HepG2 (cell line): ENCODE results near the gene FAM114A1. TPM values are rescaled to one million over a fixed set of nuclear protein-coding genes. Genes with fewer than 3 reads are reported as not detected.
A peak's percentile ranks its signal among the peaks of the same experiment; 100 is the strongest.

Experiments
- AHR ChIP-seq: IDR thresholded peaks from 2 replicates; pipeline ENCODE4 v1.6.1; 2018; ENCODE audit warnings: missing genetic modification reagents, missing compliant biosample characterization
- CCAR2 ChIP-seq: fragments of 200-400 bp; formaldehyde crosslinking; optimal IDR thresholded peaks from 2 replicates; pipeline ENCODE3; 2018; ENCODE audit warnings: low read depth, mild to moderate bottlenecking, low read length, moderate library complexity
- CEBPG ChIP-seq: IDR thresholded peaks from 2 replicates; pipeline ENCODE4 v1.6.1; 2016
- ESRRA ChIP-seq: sonication (generic); formaldehyde crosslinking; IDR thresholded peaks from 2 replicates; pipeline ENCODE4 v1.5.1; 2020; ENCODE audit warnings: mild to moderate bottlenecking, low read depth, missing genetic modification reagents
- FOXA1 ChIP-seq, 2 experiments: fragments of 450-650 bp in 1 of 2; sonication (generic) in 1 of 2; formaldehyde crosslinking in 1 of 2; IDR thresholded peaks; 2 replicates each; pipeline versions ENCODE4 v1.4.0 to v1.6.1; 2016 to 2020; ENCODE audit warnings: missing genetic modification reagents in 1 of 2
- FOXC1 ChIP-seq: sonication (generic); formaldehyde crosslinking; IDR thresholded peaks from 2 replicates; pipeline ENCODE4 v1.8.0; 2022; ENCODE audit warnings: mild to moderate bottlenecking, missing genetic modification reagents, borderline replicate concordance
- GATAD2A ChIP-seq: IDR thresholded peaks from 2 replicates; pipeline ENCODE4 v1.6.1; 2016
- GMEB1 ChIP-seq: sonication (generic); formaldehyde crosslinking; IDR thresholded peaks from 2 replicates; pipeline ENCODE4 v1.5.1; 2020; ENCODE audit warnings: missing genetic modification reagents, mild to moderate bottlenecking, borderline replicate concordance
- HINFP ChIP-seq: sonication (generic); formaldehyde crosslinking; IDR thresholded peaks from 2 replicates; pipeline ENCODE4 v1.4.0; 2020; ENCODE audit warnings: low read depth, mild to moderate bottlenecking, missing genetic modification reagents
- PBX3 ChIP-seq: sonication (generic); formaldehyde crosslinking; IDR thresholded peaks from 2 replicates; pipeline ENCODE4 v1.8.1; 2023; ENCODE audit warnings: missing genetic modification reagents, inconsistent platforms, borderline replicate concordance
- RARA ChIP-seq: IDR thresholded peaks from 2 replicates; pipeline ENCODE4 v1.6.1; 2016; ENCODE audit warnings: missing genetic modification reagents, missing compliant biosample characterization
- SIX4 ChIP-seq: sonication (generic); formaldehyde crosslinking; IDR thresholded peaks from 2 replicates; pipeline ENCODE4 v1.4.0; 2020; ENCODE audit warnings: missing genetic modification reagents
- SMAD1 ChIP-seq: sonication (generic); formaldehyde crosslinking; IDR thresholded peaks from 2 replicates; pipeline ENCODE4 v1.4.0; 2020; ENCODE audit warnings: missing genetic modification reagents, low read depth, mild to moderate bottlenecking, borderline replicate concordance
- YEATS4 ChIP-seq: sonication (generic); formaldehyde crosslinking; IDR thresholded peaks from 2 replicates; pipeline ENCODE4 v1.4.0; 2020; ENCODE audit warnings: missing genetic modification reagents, borderline replicate concordance
- ZBTB20 ChIP-seq: sonication (generic); formaldehyde crosslinking; IDR thresholded peaks from 2 replicates; pipeline ENCODE4 v1.8.1; 2023; ENCODE audit warnings: missing genetic modification reagents, low read depth, mild to moderate bottlenecking, borderline replicate concordance
- ZBTB3 ChIP-seq: sonication (generic); formaldehyde crosslinking; IDR thresholded peaks from 2 replicates; pipeline ENCODE4 v1.4.0; 2020; ENCODE audit warnings: low read depth, mild to moderate bottlenecking, moderate library complexity, missing genetic modification reagents, borderline replicate concordance
- ZBTB43 ChIP-seq: sonication (generic); formaldehyde crosslinking; conservative IDR thresholded peaks from 2 replicates; pipeline ENCODE4 v1.4.0; 2020; ENCODE audit warnings: missing genetic modification reagents
- ZBTB7B ChIP-seq: sonication (generic); formaldehyde crosslinking; IDR thresholded peaks from 2 replicates; pipeline ENCODE4 v1.4.0; 2020; ENCODE audit warnings: missing genetic modification reagents
- ZFP1 ChIP-seq: IDR thresholded peaks from 2 replicates; pipeline ENCODE4 v1.6.1; 2016
- ZFP62 ChIP-seq: sonication (generic); formaldehyde crosslinking; IDR thresholded peaks from 2 replicates; pipeline ENCODE4 v1.4.0; 2020; ENCODE audit warnings: missing genetic modification reagents
- ZNF205 ChIP-seq: IDR thresholded peaks from 2 replicates; pipeline ENCODE4 v1.6.1; 2018; ENCODE audit warnings: missing biosample characterization, missing genetic modification reagents
- ZNF296 ChIP-seq: sonication (generic); formaldehyde crosslinking; conservative IDR thresholded peaks from 2 replicates; pipeline ENCODE4 v1.5.0; 2020; ENCODE audit warnings: mild to moderate bottlenecking, missing genetic modification reagents
- ZNF33A ChIP-seq: sonication (generic); formaldehyde crosslinking; IDR thresholded peaks from 2 replicates; pipeline ENCODE4 v1.5.1; 2020; ENCODE audit warnings: missing genetic modification reagents, mild to moderate bottlenecking, moderate library complexity, borderline replicate concordance
- ZNF589 ChIP-seq: sonication (generic); formaldehyde crosslinking; conservative IDR thresholded peaks from 2 replicates; pipeline ENCODE4 v1.8.0; 2022; ENCODE audit warnings: mild to moderate bottlenecking, moderate library complexity, missing genetic modification reagents
- polyA plus RNA-seq, 8 experiments: library from polyadenylated mRNA; depleted of rRNA in 3 of 8; stranded (reverse) in 7 of 8; unstranded in 1 of 8; fragments of >200 nt; fragmentation: Illumina TruSeq in 4 of 8; extraction: Trizol in 4 of 8; gene quantifications; 2 replicates each; pipeline versions ENCODE4 v1.2.1 to v1.2.3, GENCODE V29; 2011 to 2016; ENCODE audit warnings: low read depth in 4 of 8, missing spikeins in 1 of 8, mixed read lengths in 1 of 8; ENCODE audit not compliant: insufficient read depth in 1 of 8
- total RNA-seq, 5 experiments: library from RNA; depleted of rRNA; stranded (reverse); fragments of >200 nt; fragmentation: Illumina TruSeq; extraction: Trizol; gene quantifications; 2 replicates each; pipeline ENCODE4 v1.2.3, GENCODE V29; 2016; ENCODE audit warnings: low read depth in 1 of 5

The FAM114A1 gene
- total and polyA plus RNA-seq, 2 of the 13 experiments (the other 11 are each of a cell fraction or from before 2014, with no cell fraction given) = 61.0 to 76.9 TPM

GRCh38 chr4:38904090-38904666 is 36.6 kb downstream of the FAM114A1 start (continued):
- TF ChIP-seq GMEB1 (CRISPR knock-in tag) (no peak), CEBPG (CRISPR knock-in tag) (0 out of 2 replicates have a peak, but pooled peaks have one; percentile 34), ESRRA (CRISPR knock-in tag) (peak; percentile 50; the same call in 1 of the 2 replicates), ZBTB7B (CRISPR knock-in tag) (no peak), ZBTB20 (CRISPR knock-in tag) (no peak; the same call in 1 of the 2 replicates), RARA (CRISPR knock-in tag) (peak; percentile 86), HINFP (CRISPR knock-in tag) (no peak), FOXA1 (IDR thresholded peaks at IDR 0.05) (peak; percentile 23; the same call in 1 of the 2 replicates), FOXA1 (CRISPR knock-in tag; IDR thresholded peaks at IDR 0.05) (peak; percentile 85), ZFP1 (no peak), SIX4 (CRISPR knock-in tag) (no peak), ZNF296 (CRISPR knock-in tag) (no peak), GATAD2A (CRISPR knock-in tag) (peak; percentile 81), ZNF205 (CRISPR knock-in tag) (no peak; the same call in 1 of the 2 replicates), SMAD1 (CRISPR knock-in tag) (no peak), ZFP62 (CRISPR knock-in tag) (no peak), AHR (no peak), YEATS4 (CRISPR knock-in tag) (no peak), ZNF589 (CRISPR knock-in tag) (no peak), FOXC1 (CRISPR knock-in tag) (no peak), ZBTB43 (CRISPR knock-in tag) (0 out of 2 replicates have a peak, but pooled peaks have one; percentile 50), ZBTB3 (CRISPR knock-in tag) (no peak), PBX3 (CRISPR knock-in tag) (no peak), CCAR2 (no peak), ZNF33A (CRISPR knock-in tag) (no peak)
